Activated CD4-positive, alpha-beta T cell treated with anti-CD3 and anti-CD28 coated beads for 24 hours (primary cell): ENCODE measurements around the gene ALDH1L1.

Experiments used
- DNase-seq, 2 donors: peaks; one replicate each; pipeline ENCODE4 v3.0.0-alpha.2; 2020; ENCODE audit warnings: low read depth in 2 of 2

ALDH1L1 gene

DNA sequence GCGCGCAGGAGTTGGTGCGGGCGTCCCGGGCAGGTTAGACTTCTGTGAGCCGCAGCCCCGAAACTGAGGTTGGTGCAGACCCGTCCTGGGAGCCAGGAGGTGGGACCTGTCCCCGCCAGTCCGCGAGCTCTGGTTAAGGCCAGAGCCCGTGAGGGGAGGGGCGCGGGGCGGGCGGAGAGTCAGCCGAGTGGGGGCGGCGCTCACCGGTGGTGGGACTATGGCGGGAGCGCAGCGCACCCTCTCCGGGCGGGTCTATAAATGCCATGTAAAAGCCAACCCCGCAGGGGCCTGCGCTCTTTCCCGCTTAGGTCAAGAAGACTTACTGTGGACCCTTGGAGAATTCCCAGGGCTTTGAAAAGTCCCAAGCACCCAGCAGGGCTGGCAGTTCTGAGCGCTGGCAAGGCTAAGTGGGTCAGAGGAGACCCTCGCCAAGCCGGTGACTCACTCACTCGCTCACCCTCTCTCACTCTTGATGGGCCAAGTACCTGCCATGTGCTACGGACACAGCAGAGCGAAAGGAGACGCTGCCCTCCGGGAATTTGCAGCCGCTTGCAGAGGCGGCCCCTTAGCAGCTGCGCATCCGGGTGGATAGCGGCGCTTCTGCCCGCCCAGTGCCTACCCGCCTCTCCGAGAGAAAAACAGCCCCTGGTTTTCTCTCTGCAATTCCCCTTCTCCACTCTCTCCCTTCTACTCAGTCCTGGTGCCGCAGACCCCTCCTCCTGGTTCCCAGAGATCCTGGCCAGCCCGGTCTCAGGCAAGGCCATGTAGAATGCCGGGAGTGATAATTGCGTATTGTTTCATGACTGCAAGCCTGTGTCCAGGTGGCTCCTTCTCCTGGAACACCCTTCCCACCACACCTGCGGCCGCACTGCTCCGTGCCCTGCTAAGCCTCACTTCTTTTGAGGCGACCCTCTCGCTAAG is at the start of gene ALDH1L1:
TSS of gene ALDH1L1 (minus strand) at position 110 of the 921 bp plus-strand sequence. CDS start 19,607 bp downstream, outside the sequence.
- DNase-seq = no peak

DNA sequence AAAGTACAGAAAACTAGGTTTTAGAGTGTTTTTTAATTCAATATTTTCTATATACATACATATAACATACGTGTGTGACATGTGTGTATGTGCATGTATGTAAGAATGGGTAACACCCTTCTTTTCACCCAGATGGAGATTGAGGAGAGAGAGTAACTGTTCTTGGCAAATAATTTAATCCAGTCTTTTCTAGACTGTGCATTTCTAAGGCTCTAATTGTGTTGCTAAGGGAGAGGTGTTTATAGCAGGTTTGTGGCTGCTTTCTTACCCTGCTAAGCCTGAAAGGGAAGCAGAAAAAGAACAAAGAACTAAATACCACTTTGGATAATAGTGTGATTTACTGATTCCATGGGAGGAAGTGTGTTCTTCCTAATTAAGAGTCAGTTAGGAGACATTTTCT is 46.0 kb upstream of the ALDH1L1 start:
- DNase-seq = no peak

DNA sequence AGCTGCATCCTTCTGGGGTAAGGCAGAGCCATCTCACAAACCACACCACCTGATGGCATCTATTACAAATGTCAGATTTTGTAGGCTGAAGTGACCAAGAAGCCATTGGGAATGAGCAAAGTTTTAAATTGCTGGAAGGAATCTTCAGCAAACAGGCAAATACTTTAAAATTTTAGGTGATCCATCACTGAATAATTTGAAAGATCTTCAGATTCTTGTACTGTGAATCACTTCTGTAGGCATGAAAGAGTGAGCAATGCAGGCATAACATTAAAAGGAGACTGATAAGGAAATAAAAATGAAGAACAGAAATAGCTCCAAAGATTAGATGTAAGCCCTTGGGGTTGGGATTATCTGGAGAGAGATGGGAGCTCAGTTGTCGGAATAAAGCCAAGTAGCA is 36.0 kb upstream of the ALDH1L1 start:
- no peak for DNase-seq

GRCh38 chr3:126213379-126214028 is 33.1 kb upstream of the ALDH1L1 start:
- no peak for DNase-seq

DNA sequence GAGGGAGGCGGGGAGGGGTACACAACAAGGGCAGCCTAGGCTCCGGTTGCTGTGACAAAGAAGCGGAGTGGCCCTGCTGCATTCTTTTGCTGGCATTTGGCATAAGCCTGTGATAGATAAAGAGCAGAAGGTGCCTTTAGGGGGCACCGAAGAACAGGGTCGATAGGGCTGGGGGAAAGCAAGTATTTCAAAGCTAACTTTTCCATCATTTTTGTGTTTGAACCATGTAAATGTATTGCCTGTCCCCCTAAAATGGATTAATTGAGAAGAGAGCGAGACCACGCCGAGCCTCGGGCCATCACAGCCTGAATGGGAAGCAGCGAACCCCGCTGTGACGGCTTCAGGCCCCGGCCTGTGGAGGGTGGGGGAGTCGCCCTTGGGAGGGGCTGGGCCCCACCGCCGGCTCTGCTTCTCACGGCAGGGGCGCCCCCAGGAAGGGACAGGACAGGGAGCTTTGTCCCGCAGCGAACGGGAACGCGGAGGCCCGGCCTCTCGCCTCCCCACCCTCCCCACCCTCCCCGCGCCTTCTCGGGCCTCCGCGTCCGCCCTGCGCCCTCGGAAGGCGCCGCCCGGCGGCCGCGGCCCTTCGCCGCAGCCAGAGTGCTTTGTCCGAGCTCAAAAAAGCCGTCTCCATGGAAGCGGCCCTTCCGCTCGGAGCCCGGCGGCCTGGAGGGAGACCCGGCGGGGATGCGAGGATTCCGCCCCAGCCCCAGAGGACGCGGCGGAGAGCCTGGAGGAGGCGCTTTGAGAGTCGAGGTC is 32.4 kb upstream of the ALDH1L1 start:
- DNase-seq = no peak

DNA sequence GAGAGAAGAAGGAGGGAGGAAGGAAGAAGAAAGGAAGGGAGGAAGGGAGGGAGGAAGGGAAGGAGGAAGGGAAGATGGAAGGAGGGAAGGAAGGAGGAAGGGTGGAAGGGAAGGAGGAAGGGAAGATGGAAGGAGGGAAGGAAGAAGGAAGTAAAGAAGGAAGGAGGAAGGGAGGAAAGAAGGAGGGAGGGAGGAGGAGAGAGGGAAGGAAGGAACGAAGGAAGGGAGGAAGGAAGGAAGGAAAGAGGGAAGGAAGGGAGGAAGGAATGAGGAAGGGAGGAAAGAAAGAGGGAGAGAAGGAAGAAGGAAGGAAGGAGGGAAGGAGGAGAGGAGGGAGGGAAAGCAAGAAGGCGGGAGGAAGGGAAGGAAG is 31.8 kb upstream of the ALDH1L1 start:
- no peak for DNase-seq

GRCh38 chr3:126211569-126211968 is 31.2 kb upstream of the ALDH1L1 start:
- DNase-seq = no peak

DNA sequence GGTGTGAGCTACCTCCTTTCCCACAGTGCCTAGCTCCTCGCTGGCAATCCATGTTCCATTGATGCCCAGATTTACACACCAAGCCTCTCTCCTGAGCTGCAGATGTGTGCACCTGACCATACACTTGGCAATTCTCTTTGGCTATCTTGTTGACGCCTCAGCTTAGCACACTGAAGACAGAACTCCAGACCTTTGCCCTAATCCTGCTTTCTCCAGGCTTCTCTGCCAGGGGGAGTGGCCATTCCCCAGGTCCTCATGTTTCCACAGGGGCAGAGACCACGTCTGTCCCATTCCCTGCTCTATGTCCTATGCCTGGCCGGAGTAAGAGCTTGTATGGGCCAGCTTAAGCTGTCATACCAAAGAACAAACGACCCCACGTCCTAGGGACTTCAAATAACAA is 30.2 kb upstream of the ALDH1L1 start:
- DNase-seq = no peak

DNA sequence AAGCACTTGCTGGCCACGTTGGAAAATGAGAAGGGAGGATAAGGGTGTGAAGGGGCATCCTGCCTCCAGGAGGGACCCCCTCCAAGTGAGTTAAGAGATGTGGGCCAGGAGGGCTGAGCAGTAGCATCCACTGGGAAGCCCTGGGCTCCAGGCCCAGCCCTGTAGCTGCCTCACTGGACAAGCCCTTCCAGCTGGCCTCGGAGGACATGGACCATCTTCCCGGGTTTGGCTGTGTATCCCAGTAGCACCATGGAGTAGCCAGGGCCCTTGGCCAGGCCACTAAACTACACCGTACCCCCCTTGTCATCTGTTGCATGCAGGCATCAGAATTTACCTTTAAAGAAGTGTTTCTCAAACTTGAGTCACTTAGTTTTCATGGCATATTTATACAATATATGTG is 29.4 kb upstream of the ALDH1L1 start:
- no peak for DNase-seq

- no peak for DNase-seq
Observed at GRCh38 chr3:126208606-126209256, 28.3 kb upstream of the ALDH1L1 start.

GRCh38 chr3:126208182-126208581 is 27.8 kb upstream of the ALDH1L1 start:
- DNase-seq = no peak

- no peak for DNase-seq
Observed at GRCh38 chr3:126207166-126207565, 26.8 kb upstream of the ALDH1L1 start.

- DNase-seq = no peak
Observed at GRCh38 chr3:126205717-126206655, 25.6 kb upstream of the ALDH1L1 start.

GRCh38 chr3:126202680-126203079 is 22.3 kb upstream of the ALDH1L1 start:
- no peak for DNase-seq

DNA sequence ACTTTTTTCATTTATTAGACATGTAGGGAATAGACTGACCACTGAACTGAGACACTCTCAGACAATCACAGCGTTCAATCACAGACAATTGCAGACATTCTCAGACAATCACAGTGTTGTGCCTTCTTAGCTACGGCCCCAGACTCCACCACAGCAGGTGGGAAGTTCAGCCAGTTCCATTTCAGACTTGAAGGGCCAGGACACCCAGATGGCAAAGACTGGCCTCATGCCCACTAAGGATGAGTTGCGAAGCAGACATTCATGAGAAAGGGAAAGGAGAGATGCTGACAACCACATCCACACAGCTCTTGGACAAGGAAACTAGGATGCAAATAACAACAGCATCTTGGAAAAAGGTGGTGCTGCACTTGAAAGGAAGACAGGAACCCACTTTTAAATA is 21.9 kb upstream of the ALDH1L1 start:
- DNase-seq = no peak

DNA sequence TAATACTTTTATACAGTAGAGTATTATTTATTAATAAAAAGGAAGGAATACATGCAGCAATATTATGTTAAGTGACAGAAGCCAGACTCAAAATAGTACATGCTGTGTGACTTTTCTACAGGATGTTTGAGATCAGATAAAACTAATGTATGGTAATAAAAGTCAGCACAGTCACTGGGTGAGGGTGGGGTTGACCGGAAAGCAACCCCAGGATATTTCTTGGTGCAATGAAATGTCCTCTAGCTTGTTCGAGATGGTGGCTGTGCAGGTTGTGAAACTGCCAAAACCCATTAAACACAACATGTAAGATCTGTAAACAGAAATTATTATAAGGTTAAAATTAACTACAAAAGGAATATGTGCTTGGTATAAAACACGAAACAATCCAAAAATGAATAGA is 20.8 kb upstream of the ALDH1L1 start:
- DNase-seq = no peak

GRCh38 chr3:126200534-126200933 is 20.1 kb upstream of the ALDH1L1 start:
- DNase-seq = no peak

GRCh38 chr3:126199256-126199655 is 18.9 kb upstream of the ALDH1L1 start:
- DNase-seq = no peak

GRCh38 chr3:126197854-126198584 is 17.6 kb upstream of the ALDH1L1 start:
- peak; percentile 12 to 31 for DNase-seq

DNA sequence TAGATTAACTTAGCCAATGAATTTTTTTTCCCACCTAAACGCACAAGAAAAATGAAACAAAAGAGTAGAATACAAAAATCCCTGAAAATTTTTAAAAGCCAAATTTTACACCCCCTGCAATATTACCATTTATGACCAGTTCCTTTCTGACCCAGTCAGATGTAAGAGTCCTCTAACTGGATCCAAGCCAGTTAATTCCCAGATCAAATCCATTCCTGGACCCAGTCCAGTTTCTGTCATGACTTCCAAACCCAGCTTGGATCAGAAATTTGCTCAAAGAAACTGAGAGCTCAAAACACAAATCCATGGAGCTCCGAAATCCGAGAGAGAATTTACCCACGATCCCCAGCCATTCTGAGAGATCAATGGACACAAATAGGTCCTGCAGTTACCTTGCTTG is 17.0 kb upstream of the ALDH1L1 start:
- DNase-seq = no peak
